Measurements from ENCODE around the gene SUSD5.
"Not testable (repeated sequence)": the region's sequence is repeated elsewhere in the genome, so short reads cannot be mapped to it uniquely, and the experiment has no call there.

SUSD5 gene

DNA sequence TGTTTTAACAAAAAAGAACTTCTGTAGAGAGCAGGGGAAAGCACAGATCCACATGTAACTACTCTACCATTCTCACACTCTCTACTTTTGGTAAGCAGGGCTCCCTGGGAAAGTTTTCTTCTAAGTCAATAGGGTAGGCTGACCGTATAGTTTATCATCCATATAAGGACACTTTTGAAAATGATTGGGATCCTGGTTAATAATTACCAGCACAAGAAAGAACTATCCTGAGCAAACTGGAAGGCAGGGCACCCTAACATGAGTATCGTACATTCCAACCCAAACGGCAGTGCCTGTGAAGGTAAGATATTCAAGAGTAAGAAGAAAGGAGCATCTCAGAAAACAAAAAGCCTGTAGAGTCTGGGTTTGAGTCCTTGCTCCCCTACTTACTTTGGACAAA, 22.1 kb downstream of the SUSD5 start:
- no peak for DNase-seq (ENCODE audit: low read depth in 1 of 2, low spot score in 1 of 2)

DNA sequence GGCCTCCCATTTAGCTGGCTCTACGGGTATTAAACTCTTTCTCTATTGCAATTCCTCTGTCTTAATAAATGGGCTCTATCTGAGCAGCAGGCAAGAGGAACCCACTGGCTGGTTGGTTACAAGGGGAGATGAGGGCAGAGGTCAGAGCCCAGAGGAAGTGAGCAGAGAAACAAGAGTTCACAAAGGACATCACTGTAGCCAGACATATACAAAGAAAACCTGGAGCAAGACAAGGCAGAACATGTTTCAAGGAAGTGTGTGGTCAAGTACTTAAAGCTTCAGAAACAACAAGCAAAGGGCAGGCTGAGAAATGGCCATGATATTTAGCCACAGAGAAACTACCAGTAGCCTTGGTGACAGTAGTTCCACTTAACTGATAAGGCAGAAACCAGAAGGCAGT, 24.3 kb downstream of the SUSD5 start:
- no peak for DNase-seq (ENCODE audit: low read depth in 1 of 2, low spot score in 1 of 2)

DNA sequence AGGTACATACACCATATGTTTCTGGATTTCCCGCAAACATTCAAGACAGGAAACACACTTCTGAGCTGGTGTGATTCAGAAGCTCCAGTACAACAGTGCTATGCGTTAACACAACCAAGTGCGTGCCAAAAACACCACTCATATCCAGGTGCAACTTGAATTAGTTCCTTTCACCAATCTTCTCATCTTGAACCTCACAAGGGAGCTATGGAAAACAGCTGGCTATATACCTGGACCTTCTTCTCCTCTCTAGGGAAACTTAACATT, 31.3 kb downstream of the SUSD5 start:
- DNase-seq (ENCODE audit: low read depth in 1 of 2, low spot score in 1 of 2) = no peak

DNA sequence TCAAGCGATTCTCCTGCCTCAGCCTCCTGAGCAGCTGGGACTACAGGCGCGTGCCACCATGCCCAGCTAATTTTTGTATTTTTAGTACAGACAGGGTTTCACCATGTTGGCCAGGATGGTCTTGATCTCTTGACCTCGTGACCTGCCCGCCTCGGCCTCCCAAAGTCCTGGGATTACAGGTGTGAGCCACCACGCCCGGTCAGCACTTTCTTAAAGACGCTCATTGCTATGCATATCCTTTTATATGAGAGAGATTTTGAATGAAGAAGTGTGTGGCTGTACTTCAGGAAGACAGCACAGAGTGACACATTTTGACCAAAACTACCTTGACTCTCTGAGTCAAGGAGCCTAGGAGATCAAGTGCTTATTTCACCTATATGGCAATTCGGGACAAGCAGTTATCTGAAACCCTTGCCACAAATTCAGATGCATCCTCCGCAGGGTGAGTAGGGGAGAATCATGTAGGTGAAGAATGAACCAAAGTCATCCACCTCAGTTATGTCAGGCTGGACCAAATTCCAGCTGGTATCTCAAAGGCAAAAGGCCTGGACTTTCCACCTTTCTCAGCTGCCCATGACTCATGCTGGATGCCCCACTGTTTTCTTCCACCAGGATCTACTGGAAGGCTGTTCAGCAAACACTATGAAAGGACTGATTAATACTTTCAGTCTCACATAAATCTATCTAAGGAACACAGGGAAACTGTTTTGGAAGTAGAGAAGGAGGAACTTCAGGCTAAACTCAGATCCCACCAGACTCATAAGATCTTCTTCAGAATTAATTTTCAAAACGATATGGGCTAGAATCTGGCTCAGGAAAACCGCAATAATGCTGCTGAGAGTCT, 31.9 kb downstream of the SUSD5 start:
- no peak for DNase-seq (ENCODE audit: low read depth in 1 of 2, low spot score in 1 of 2)

DNA sequence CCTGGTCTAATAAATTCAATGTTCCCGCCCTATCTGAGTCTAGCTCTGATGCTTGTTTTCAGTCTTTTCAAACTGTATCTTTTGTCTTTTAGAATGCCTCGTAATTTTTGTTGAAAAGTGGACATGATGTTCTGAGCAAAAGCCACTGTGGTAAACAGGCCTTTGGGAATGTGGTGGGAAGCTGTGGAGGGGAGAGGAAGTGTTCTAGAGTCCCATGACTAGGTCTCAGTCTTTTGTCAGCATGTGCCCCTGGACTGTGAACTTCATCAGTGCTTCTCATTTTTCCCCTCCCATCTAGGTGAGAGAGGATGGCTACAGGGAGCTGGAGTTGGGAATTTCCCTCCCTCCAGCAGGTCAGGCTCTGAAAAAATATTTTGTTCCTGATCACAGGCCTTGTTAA, 33.7 kb downstream of the SUSD5 start:
- DNase-seq (ENCODE audit: low read depth in 1 of 2, low spot score in 1 of 2) = no peak

DNA sequence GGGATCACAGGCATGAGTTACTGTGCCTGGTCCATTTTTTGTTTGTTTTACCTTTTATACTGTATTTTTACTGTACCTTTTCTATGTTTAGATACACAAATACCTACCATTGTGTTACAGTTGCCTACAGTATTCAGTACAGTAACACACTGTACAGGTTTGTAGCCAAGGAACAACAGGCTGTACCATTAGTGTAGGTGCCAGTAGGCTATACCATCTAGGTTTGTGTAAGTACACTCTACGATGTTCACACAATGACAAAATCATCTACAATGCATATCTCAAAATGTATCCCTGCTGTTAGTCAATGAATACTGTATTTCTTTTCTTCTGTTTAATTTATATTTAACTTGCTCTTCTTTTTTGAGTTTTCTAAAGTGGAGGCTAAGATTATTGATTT, 37.0 kb downstream of the SUSD5 start:
- DNase-seq (ENCODE audit: low read depth in 1 of 2, low spot score in 1 of 2) = not testable (repeated sequence)

DNA sequence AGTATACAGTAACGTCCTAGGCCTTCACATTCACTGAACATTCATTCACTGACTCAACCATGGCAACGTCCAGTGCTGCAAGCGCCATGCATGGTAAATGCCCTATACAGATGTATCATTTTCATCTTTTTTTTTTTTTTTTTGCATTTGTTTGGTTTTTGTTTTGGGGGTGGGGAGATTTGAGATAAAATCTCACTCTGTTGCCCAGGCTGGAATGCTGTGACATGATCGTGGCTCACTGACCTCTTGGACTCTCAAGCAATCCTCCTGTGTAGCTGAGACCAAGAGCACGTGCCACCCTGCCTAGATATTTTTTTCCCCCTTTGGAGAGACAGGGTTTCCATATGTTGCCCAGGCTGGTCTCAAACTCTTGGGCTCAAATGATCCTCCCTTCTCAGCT, 37.4 kb downstream of the SUSD5 start:
- DNase-seq (ENCODE audit: low read depth in 1 of 2, low spot score in 1 of 2) = no peak

DNA sequence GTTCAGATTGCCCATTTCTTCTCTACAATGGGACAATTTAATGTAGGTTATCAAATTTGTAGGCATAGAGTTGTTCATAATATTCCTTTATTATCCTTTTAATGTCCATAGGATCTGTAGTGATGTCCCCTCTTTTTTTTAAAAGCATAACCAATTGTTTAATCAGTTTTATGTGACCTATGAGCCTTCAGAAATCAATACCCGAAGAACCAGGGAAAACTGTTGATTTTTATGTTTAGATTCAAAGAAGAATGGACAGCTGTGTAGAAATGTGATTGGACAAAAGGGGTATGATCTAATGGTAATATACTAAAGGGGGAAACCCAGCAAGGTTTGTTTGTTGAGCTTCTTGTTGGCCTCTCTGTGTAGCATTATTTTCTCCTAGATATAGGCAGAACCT, 39.5 kb downstream of the SUSD5 start:
- DNase-seq (ENCODE audit: low read depth in 1 of 2, low spot score in 1 of 2) = no peak

DNA sequence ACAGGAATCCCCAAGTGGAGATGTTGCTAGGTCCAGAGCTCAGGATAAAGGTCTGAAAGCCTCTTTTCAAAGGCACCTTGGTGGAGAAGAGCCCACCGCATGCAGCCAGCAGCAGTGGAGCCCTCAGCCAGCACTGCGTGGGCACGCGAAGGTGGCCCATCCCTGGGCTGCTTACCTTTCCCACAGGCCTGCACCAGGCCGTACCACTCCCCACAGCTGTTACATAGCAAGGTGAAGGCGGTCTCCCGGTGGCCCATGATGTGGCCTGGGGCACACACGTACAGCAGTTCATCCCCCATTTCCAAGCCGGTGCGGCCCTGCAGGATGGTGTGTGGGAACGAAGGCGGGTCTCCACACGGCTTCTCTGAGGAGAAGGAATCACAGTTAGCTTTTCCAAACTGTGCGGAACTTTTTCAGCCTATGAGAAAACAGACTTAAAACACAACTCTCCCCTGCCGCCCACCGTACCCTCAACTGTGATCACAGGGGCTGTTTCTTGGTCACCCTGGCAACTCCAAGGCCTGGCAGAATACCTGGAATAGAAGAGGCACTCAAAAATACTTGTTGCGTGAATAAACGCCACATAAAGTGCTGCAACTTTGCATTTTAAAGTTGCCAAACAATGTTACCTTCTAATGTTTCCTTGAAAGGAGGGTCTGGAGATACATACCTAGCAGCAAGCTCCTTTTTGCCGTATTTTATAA, 43.7 kb downstream of the SUSD5 start:
- no peak for DNase-seq (ENCODE audit: low read depth in 1 of 2, low spot score in 1 of 2)

DNA sequence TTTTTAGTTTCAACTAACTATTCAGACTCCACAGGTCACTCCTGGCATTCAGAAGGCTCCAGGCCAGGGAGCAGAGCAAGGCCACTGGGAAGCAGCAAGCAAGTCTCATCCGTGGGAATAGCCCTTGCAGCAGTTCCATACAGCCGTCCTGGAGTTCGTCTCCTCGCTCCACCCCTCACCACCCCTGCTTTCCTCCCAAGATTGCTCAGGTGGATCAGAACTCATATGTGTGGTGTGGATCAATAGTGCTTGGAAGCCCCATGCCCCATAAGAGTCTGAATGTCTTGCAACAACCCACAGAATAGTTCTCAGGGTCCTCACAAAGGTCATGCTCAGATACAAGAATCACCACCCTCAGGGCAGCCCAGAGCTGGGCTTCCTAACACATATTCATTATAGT, 44.5 kb downstream of the SUSD5 start:
- no peak for DNase-seq (ENCODE audit: low read depth in 1 of 2, low spot score in 1 of 2)

DNA sequence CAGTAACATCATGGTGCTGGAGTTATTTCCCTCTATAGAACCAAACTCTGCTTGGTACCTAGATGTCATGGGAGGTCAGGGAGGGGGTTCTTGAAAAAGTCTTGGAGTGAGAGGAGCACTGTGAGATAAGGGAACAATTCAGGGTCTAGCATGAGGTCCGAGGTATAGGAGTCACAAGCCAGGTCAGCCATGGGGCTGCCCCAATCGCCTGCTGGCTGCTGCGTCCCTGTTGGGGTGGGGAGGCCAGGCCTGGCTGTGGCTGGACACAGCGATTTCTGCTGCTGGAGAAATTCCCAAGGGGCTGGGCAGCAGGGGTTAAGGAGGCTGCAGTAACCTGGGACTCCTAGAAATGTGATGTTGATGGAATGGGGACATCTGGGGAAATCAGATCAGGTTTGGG, 44.9 kb downstream of the SUSD5 start:
- DNase-seq (ENCODE audit: low read depth in 1 of 2, low spot score in 1 of 2) = no peak

DNA sequence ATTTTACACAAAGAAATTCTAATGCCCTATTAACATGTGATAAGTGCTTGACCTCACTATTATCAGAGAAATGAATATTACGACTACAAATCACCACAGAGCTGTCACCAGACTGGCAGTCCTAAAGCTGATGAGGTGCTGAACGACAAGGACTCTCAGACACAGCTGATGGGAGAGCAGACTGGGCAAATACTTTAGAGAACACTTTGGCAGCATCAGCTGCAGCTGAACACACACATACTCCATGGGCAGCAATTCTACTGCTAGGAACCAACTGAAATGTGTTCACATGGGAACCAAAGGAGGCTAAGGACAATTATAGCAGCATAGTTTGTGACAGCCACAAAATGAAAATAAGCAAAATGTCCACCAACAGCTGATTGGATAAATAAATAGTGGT, 45.5 kb downstream of the SUSD5 start:
- DNase-seq (ENCODE audit: low read depth in 1 of 2, low spot score in 1 of 2) = no peak

DNA sequence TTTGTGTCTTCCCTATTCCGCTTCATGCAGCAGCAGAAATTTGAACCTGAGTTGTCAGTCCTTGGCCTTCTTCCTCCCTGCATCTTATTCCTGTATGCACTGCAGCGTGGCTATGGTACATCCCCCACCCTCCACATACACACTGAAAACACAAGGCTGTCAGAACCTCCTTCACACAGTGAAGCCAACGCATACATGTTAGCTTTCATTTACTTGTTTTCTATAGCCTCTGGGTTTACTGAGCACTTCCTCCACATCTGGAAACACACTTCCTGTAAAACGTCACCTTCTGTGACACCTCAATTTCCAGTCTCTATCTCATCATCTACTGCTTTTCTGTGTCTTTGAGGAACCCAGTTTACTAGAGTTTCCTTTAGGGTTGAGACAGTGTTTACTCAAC, 47.0 kb downstream of the SUSD5 start:
- no peak for DNase-seq (ENCODE audit: low read depth in 1 of 2, low spot score in 1 of 2)

DNA sequence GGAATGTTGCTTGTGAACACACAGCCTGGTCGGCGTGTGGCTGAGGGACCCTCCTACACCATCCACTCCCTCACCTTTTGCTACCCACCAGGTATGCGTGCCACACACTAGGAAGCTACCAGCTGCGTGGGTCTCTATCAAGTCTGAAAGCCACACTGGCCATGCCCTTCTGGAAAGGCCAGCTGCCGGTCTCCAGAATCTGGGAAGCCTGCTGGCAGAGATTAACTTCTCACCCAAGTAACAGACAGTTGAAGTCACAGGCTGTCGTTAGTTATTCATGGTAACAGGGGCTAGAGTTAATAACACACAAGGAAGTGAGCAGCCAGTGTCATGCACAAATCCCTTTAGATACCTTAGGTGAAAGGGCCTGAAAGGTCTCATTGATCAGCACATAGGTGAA, 48.1 kb downstream of the SUSD5 start:
- DNase-seq (ENCODE audit: low read depth in 1 of 2, low spot score in 1 of 2) = no peak

DNA sequence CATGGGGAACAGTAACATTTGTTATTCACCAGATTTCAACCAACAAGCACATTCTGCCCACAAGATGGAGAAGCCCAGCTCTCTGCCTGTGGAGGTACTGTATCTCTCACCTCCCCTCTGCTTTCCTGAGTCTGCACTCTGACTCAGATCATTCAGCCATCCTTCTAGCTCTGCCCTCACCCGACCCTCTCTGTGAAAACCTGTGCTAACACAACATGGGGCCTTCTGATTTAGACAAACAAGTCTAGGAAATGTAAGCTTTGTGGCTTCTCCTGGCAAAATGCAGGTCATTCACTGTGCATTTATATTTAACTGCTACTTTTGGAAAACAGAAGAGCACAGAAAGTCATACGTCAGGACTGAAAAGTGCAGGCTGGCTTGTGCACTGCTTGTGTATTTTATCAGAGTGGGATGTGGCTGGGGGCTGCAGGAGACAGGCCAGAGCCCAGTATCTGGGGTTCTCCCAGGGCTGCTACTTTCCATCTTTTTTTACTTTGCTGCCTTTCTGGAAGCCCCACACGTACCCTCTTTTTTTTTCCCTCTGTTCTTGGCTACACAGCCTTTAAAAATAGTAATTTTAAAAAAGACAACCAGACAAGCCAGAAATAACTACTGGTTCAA, 50.8 kb downstream of the SUSD5 start:
- no peak for DNase-seq (ENCODE audit: low read depth in 1 of 2, low spot score in 1 of 2)

DNA sequence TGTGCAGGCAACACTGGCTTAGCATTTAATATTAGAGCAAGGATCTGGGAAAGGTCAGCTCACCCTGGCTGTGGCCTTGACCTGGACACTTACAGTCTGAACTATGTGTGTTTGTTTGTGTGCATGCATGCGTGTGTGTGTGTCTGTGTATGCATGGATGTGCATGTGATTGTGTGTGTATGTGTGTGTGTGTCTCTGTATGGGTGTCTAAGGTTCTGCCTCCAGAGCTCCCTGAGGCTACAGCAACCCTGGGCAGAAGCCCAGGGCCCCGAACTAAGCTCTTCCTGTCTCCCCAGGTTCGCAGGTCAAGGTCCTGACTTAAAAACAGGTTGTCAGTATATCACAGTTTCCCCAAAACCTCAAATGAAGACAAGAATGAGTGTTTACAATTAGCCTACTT, 51.3 kb downstream of the SUSD5 start:
- DNase-seq (ENCODE audit: low read depth in 1 of 2, low spot score in 1 of 2) = no peak

DNA sequence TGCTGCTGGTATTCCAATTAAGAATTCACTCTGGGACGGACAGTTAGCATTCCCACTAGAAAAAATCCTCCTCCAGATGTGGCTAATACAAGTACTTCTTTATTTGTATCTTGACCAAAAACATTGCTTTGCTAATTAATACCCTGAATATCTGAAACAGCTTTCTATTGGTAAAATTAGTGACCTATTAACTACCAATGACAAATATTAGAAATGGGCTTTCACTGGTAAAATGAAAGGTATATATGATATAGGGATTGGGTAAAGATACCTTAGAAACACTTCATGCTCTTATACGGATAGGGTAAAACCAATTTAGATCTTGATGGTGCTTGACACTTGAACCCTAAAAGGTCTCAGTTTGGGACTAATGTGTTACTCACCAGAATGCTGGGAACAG, 52.5 kb downstream of the SUSD5 start:
- no peak for DNase-seq (ENCODE audit: low read depth in 1 of 2, low spot score in 1 of 2)

DNA sequence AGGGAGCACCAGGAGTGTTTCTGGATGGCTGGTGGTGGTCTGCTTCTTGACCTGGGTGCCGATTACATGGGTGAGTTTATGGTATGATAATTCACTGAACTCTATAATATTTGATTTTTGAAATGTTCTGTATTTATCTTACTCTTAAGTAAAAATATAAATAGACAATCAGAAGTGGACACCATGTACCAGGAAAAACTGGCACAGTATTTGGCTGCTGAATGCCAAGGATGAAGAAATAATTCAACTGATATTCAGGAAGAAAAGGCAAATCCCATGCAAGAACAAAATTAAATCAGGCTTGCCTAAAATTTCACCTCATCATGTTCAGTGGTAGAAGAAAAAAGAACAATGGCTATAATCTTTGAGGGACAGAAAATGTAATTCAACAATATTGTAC, 53.2 kb downstream of the SUSD5 start:
- no peak for DNase-seq (ENCODE audit: low read depth in 1 of 2, low spot score in 1 of 2)

DNA sequence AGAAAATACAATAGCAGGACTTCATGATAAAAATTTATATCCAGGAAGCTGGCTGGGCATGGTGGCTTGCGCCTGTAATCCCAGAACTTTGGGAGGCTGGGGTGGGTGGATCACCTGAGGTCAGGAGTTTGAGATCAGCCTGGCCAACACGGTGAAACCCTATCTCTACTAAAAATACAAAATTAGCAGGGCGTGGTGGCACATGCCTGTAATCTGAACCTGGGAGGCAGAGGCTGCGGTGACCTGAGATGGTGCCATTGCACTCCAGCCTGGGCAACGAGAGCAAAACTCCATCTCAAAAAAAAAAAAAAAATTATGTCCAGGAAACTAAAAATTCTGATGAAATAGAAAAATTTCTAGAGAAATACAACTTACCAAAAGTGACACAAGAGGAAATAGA, 56.0 kb downstream of the SUSD5 start:
- not testable (repeated sequence) for DNase-seq (ENCODE audit: low read depth in 1 of 2, low spot score in 1 of 2)

DNA sequence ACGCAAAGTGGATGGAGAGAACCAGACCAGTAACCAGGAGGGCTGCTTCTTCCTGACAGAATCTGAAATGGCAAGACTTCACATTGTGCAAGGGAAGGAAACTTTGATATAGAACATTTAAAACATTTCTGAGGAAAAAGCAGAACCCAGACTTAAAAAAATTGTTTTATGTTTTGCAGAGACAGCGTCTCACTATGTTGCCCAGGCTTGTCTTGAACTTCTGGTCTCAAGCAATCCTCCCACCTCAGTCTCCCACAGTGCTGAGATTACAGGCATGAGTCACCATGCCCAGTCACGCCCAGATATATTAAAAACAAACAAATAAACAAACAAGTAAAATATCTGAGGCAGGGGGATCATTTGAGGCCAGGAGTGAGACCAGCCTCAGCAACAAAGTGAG, 58.6 kb downstream of the SUSD5 start:
- DNase-seq (ENCODE audit: low read depth in 1 of 2, low spot score in 1 of 2) = no peak

DNA sequence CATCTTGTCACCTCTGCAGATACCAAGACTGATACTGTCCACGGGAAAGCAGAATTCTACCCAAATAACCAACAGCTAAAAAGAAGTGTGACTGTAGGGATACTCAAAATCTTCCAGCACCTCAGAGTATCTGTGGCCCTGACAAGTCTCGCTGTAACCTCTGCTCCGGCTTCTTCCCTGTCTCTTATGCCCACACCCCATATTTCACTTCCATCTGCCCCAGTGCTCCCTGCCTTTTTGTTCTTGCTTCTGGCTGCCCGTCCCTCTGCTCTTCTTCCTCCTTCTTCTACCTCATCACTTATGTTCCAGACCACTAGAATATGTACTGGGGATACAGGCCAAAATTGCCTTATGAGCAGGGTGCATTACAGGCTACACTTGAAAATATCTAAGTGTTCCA, 59.4 kb downstream of the SUSD5 start:
- DNase-seq (ENCODE audit: low read depth in 1 of 2, low spot score in 1 of 2) = no peak

DNA sequence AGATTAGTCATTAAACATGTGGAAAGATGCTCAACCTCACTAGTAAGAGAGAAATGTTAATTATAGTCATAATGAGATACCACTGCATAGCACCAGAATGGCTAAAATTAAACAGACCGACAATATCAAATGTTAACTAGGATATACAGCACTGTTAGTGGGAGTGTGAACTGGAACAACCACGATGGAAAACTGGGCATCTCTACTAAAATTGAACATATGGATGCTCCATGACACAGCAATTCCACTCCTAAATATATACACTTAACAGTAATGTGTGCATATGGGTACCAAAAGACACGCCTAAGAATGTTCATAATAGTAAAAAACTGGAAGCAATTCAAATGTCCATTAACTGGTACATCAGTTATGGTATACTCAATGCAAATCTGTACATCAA, 63.3 kb downstream of the SUSD5 start:
- no peak for DNase-seq (ENCODE audit: low read depth in 1 of 2, low spot score in 1 of 2)

DNA sequence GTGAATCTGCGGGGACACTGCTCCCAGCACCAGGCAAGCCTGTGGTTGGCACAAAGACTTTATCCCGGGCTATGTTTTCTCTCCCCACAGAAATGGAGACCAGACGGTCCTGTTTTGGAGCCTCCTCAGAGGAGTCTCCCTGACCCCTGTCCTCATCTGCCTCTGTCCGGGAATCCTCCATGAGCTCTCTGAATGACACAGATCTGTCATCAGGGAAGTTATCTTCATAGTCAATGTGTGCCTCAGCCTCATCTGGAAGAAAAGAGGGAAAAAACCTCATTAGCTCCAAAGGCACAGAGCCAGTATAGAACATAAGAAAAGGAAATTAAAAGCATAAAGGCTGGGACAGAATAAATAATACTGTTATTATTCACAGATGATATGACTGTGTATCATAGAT, 64.8 kb downstream of the SUSD5 start:
- no peak for DNase-seq (ENCODE audit: low read depth in 1 of 2, low spot score in 1 of 2)
